Endometrial microvascular endothelial cells (primary cell): ENCODE data around the gene EIF2B2. TPM values are rescaled to one million over a fixed set of nuclear protein-coding genes. Genes with fewer than 3 reads are reported as not detected.

Source experiments
- in situ Hi-C: cut with HindIII; loops from 2 replicates; pipeline ENCODE4 v1.10.0; 2017; ENCODE audit warnings: low sequenced_read_pairs, low pct_unique_long_range_greater_than_20kb; ENCODE audit errors: inconsistent ontology term
- total RNA-seq: library from RNA; depleted of rRNA; stranded (reverse); fragments of >200 nt; gene quantifications from one replicate; pipeline ENCODE4 v1.2.3, GENCODE V29; 2015; ENCODE audit errors: inconsistent ontology term

EIF2B2 gene
- total RNA-seq, 1 donor from 2014 or later, result 90.6 TPM

DNA sequence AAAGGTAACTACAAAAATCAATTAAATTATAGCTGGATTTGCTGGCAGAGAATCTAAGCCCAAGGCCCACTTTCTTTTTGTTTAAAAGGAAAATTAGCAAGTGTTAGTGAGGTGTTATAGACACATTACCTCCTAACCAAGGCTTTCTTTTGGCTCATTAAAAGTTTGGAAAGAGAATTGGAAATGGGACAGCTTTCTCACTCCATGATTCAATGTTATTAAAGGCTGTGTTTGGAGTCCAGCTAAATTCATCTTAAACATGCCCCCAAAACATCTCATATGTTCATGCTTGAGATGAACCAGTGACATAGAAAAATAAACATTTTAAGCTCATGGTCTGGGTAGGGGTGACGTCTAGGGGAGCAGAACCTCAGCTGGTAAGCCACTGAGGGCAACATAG lies 33.9 kb upstream of the EIF2B2 start:
- in situ Hi-C loops, result no loop called here

DNA sequence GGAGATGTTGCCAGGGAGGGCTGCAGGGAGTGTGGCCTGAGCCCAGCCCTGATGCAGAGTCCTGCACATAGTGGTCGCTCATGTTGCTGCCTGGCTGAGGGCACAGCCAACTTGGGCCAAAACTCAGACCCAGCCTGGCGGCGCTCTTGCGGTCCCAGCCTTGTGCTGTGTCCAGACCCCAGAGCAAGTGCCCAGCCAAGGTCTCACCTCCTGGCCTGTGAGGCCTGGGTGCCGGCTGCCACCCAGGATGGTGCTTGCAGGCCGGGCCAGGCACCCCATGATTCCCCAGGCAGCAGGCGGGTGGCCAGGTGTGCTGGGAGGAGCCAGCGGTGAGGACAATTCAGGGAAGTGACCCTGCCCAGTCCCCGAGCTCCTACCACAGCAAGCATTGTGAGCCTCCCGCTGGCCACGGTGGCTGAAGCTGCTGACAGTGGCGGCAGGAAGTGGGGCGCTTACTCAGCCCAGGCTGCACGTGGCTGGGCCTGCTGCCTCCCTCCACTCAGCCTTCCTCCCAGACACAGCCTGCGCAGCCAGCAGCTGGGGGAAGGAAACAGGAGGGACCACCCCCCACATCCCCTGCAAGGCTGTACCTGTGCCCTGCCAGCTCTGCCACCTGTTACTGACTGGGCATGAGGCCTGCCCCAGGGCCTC lies 29.6 kb upstream of the EIF2B2 start:
- in situ Hi-C loops, result no loop called here

DNA sequence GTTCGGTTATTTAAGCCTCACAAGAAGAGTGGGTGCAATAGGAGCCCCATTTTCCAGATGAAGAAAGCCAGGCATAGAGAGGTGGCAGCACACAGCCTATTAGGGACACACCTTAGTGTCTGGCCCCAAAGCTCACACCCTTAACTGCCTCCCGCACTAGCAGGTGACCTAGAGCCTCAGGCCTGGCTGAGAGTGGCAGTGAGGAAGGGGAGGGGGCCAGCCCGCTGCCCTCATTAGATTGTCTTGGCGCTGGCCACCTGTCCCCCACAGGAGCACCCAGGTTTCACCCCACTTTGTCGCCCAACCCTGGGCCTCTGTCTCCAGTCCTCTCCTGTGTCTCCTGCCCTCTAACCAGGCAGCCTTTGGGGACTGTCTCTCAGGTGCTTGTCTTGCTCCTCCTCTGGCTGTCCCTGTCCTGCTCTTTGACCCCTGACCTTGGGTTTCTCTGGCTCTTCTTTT lies 28.8 kb upstream of the EIF2B2 start:
- in situ Hi-C loops, result no loop called here

DNA sequence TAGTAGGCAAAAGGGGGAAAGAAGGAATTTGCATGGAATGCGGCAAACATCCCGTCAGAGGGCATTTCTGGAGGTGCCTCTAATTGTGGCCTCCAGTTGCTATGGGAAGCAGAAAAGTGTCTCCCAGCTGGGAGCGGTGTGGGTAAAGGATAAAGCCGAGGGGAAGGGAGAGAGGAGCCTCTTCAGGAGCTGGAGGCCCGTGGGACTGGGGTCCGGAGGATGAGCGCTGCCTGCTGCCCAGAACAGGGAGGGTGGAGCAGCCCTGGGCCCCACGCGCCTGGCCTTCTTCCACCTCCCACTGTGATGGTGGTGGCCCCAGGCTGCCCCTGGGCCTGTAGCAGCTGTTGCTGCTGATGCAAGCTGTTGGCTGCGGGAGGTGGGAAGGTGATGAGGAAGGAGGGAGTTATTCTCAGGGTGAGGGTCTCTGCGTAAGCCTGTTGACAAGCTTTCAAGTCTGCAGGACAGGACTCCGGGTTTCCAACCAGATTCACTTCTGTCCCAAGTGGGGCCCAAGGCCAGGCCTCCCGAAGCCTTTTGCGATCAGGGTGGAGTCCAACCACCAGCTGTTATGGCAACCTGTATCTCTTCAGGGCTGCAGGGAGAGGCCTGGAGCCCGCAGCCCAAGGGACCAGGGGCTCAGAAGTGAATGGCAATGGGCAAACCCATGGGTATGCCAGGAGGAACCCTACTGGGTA lies 28.2 kb upstream of the EIF2B2 start:
- in situ Hi-C loops, result no loop called here

DNA sequence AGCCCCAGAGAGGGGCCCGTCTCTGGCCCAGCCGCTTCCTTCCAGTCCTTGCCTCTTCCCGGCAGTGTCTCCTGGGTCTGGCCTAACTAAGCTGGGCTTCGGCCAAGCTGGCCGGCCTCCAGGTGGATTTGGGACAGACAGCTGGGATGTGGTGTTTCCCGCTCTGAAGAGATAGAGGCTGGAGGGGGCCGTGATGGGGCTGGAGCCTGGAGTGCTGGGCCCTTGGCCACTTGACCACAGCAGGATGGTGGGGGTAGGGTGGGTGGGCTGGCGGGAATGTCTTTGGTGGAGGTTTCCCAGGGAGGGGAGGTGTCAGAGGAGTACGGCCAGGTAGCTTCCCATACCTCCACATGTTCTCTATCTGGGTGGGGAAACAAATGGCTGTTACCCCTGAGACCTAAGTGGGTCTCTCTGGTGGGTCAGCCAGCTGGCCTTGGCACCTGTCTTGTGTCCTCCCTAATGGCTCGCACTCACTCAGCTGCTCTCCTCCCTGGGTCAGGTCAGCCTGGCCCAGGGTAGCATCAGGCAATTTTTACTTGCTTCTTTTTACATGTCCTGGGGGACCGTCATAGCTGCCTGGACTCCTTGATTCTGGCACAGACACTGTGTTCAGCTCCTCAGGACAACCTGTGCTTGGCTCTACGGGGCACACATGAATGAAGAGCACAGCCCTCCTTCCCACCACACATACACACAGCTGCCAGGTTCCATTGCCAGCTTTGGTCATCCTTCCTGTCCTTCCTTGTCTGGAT lies 27.5 kb upstream of the EIF2B2 start:
- in situ Hi-C loops, result no loop called here

DNA sequence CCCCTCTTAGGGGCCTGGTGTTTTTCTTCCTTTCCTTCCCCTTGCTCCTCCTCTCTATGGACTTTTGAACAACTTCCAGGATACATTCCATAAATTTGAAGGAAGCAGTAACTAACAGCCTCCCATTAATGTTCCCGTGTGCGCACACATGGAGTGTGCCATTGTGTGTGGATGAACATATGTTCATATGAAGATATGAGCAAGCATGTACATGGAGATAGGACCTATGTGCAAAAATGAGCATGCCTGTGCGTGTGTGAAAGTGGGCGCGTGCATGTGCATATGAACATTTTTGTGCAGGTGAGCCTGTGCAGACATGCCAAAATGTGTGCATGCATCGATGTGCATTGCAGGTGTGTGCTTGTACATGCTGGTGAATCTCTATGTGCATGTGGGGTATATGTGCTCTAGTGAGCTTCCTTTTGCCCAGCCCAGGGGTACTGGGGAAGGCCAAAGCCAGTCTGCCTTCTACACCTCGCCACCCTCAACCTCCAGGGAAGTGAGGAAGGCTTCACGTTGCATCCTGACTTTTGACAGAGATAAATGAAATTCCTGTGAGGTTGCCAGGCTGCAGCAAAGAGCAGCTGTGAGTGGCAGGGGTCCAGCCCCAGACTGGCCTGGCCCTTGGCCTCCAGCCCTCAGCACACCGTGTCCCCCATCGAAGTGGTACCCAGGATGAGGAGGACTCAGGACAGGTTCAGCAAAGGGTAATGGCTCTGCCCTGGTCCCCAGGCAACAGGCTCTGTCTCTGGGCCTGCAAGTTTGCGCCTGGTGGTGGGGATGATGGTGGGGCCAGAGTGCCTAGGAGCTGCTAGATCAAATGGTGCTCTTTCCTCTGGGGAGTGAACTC lies 26.2 kb upstream of the EIF2B2 start:
- in situ Hi-C loops, result no loop called here

DNA sequence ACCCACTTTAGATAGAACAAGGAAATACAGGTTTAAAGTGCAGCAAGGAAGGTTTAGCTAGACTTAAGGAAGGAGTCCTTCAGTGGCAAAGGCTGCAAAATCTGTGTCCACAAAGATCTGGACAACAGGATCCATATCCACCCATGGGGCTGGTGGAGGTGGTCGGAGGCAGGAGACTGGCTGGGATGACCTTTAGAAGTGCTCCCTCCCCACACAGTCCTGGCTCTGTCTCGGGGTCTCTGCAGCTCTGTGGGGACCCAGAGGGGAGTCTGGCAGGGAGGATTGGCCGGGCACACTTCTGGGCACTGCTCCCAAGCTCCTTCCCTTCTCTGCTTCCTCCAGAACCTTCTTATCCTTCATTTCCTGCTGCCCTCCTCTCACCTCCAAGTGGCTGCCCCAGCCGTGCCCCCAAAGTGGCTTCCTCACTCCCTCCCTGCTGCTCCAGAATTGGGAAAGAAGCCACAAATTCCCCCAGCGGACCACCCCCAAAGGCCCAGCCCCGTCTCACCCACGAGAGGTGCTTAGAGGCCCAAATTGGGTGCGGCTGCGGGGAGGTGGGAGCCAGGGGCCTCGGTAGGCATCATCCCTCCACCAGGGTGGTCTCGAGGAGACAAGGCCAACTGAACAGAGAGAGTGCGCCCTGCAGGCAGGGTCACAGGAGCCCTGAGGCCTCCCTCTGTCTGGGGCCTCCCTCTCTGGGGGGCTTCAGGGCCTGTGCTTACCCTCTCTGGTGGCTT lies 25.4 kb upstream of the EIF2B2 start:
- in situ Hi-C loops, result no loop called here

DNA sequence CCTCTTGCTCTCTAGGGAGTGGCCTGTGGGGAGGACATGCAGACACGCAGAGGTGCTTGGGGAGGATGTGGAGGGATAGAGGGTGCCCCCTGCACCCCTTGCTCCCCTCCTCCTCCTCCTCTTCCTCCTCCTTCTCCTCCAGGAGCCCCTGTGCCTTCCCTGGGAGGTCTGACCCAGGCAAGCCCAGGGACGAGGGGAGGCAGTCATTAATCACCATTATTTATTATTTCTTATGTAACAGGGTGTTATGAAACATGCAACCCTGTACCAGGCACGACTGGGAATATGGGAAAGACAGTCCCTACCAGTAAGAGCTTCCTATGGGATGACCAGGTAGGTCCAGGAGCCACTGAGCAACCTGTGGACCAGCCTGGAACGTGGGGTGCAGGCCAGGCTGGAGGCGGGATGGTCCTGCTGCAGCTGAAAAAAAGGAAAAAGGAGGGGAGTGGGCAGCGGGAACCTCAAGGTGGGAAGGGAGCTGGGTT lies 24.8 kb upstream of the EIF2B2 start:
- in situ Hi-C loops, result no loop called here

DNA sequence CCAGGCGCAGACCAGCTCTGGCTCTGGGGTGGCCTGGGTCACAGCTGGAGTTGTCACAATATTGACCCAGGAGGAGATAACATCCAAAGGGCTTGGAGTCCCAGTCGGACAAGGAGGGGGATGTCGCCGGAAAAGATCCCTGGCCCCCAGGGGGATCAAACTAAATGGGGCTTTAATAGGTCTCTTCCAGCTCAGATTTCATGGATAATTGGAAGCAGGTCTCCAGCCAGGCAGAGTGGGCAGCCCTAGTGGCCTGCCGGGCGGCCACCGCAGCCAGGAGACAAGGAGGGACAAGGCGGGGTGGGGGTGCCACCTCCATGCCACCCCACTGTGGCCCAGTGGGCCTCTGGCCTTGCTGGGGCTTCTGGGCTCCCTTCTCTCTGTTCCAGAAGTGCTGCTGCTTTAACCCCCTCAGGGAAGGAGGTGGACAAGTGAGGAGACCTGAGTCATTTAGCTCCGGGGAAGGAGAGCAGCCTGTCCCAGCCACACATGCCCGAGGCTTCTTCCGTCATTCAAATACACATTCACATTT lies 24.2 kb upstream of the EIF2B2 start:
- in situ Hi-C loops, result no loop called here

DNA sequence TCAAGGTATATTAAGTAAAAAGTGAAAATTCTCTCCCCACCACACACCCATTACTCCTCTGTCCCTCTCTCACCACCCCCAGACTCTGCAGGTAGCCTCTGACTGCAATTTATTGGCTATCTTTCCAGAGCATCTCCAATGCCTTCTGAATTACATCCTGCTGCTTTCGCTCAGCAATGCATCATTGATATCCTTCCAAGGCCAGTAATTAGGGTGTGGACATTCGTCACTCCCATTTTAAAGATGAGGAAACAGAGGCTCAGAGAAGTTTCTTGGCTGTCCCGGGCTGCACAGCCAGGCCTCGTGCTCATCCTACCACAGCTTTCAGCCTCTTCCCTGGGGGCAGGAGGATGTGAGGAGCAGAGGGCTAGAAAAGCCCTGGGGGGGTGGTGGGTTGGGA lies 23.7 kb upstream of the EIF2B2 start:
- in situ Hi-C loops, result no loop called here

DNA sequence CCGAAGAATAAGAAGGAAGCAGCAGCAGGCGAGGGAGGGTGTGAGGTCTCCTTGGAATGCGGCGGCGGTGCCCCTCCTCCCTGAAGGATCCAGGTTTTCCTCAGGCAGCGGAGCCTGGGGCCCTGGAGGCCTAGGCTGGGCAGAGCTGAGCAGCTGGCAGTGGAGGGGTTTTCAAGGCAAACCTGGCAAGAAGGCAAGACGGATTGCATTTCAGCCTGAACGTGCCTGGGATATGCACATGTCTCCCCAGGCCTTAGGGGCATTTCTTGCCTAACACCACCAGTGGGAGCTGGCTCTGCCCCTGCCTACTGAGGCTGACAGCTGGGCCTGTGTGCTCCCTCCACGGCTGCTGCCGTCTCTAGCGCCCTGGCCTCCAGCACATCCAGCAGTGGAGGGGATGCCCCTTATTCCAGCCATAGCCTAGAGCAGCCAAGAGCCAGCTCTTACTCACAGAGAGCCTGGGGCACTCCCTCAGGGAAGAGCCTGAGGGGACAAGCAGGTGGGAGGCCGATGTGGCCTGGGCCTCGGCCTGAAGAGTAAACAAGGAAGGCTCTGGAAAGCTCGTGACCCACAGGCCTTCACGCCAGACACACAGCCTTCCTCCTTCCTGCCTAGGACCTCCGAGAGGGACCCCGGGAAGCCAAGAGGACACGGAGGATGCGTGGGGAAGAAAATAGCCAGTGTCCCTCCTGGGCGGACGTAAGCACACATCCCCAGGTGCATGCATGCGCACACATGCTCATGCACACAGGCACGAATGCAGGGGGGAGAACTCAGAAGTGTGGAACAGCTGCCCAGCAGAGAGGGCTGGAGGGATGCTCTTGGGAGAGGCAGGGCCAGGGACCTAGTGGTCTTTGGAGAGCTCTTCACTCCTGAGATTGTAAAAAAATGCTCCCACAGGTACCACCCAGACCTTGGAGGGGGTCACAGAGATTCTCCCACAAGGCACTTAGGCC lies 23.0 kb upstream of the EIF2B2 start:
- in situ Hi-C loops, result no loop called here

DNA sequence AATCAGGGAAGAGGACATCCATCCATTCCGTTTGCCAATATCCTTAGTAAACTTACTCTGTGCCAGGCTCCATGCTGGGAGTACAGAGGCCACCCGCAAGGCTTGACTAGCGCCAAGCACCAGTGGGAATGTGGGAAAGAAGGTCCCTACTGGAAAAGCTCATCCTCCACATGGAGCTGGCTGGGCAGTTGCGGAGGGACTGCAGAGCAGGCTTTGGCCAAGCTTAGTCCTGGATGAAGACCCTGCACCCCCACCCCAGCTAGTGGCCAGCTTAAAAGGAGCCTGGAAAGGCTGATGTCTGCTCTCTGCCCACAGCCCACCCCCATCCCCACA lies 22.4 kb upstream of the EIF2B2 start:
- in situ Hi-C loops, result no loop called here

DNA sequence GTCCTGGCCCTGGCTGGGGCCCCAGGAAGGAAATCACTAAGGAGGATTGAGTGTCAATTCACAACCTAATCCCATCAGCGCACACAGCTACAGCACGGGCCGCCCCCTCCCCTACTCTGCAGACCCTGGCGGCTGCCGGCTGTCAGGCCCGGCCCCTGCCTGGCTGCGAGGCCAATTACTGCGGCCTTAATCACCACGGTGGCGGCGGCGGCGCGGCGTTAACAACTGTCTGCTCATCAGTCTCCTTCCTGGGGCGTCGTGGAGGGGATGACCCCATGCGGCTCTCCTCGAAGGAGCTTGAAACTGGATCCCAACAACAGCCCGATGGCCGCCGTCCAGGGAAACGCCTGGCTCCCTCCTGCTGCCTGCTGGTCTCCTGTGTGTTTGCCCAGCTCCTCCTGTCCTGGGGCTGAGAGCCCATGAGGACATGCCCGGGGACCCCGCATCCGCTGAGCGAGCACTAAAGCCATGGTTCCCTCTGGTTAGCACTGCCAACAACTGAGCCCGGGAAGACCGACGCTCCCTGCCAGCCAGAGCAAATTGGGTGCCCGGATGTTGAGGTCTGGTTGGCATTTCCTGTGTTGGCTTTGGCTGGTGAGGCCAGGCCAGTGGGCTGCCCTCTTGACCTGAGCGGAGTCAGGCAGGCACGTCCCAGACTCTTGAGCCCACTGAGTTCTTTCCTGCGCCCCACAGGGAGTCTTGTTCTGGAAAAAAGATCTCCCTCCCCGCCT lies 21.8 kb upstream of the EIF2B2 start:
- in situ Hi-C loops, result no loop called here

DNA sequence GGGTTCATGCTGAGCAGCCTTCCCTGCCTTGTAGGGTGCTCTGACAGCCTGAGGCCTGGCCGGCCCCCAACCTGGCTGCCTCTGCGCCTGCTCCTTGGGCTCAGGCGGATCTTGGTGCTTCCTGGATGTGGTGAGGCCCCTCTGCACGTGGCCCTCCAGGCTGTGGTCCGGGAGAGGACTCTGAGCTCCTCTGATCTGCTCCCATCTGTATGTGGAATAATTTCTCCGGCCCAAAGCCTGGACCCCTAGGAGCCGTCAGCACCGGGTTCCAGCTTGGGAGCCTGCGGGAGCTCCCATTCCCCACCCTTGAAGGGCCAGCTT lies 21.3 kb upstream of the EIF2B2 start:
- in situ Hi-C loops, result no loop called here

DNA sequence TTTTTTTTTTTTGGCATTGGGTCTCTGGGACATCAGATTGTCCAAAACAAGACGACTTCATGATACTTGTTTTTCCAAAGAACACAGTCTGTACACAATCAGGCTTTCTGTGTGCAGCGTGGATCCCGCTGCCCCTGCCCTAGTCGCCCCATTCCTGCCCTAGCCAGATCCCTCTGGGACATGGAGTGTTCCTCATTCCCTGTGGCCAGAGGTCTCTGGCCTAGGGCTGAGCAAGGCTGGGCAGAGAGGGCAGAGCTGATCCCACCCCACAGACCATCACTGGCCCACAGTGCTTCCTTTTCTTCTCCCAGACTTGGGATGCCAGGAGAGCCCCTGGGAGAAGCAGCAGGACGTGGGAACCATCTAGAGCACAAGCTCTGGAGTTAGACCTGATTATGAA lies 20.9 kb upstream of the EIF2B2 start:
- in situ Hi-C loops, result no loop called here

DNA sequence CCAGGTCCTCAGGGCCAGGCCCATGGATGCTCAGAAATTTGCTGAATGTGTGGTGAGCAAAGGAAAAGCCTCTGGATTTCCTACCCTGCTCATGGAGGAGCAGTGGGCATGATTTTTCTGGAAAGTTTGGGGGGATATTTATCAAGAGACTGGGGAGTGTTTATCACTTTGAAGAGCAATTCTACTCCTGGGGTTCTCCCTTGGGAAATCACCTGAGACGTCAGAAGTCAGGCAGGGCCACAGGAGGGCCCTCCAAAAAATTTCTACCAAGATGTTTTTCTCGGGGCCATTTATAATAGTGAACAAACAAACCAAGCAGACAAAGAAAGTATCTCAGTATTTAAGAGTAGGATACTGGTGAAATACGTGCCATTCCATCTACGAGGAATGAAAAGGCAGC lies 20.1 kb upstream of the EIF2B2 start:
- in situ Hi-C loops, result no loop called here

DNA sequence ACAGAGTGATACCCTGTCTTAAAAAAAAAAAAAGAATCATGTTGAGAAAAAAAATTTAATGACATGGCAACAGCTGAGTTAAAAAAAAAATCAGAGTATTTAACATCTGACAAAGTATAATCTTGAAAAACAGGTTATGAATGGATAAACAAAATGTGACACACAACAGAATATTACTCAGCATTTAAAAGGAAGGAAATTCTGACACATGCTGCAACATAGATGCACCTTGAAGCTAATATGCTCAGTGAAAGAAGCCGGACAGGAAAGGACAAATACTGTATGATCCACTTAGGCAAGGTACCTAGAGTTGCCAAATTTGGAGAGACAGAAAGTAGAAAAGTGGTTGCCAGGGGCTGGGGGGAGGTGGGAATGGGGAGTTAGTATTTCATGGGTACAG lies 19.4 kb upstream of the EIF2B2 start:
- in situ Hi-C loops, result no loop called here
